Measurements from ENCODE around the gene MFGE8.

The MFGE8 gene

GRCh38 chr15:88898736-88899135 is 14.4 kb downstream of the MFGE8 start:
- DNase-seq (ENCODE audit: low read depth in 3 of 3): no peak

- peak; percentile 68 to 75 (median 75) for DNase-seq (ENCODE audit: low read depth in 3 of 3)
These were observed 15.6 kb downstream of the MFGE8 start for GRCh38 chr15:88897456-88898194.

GRCh38 chr15:88897142-88897455 is 16.1 kb downstream of the MFGE8 start:
- no peak for DNase-seq (ENCODE audit: low read depth in 3 of 3)

- DNase-seq (ENCODE audit: low read depth in 3 of 3): no peak
These were observed 16.7 kb downstream of the MFGE8 start for GRCh38 chr15:88896333-88897033.

- peak; percentile 44 to 55 (median 50) for DNase-seq (ENCODE audit: low read depth in 3 of 3)
These were observed 18.1 kb downstream of the MFGE8 start, which contains the start of gene HAPLN3 for GRCh38 chr15:88894819-88895767. TSS of gene HAPLN3 (minus strand) at chr15:88895544. CDS start at chr15:88887298, 8,246 bp downstream.

GRCh38 chr15:88894348-88894818 is 18.8 kb downstream of the MFGE8 start:
- peak; percentile 74 to 78 (median 77) for DNase-seq (ENCODE audit: low read depth in 3 of 3)

- DNase-seq (ENCODE audit: low read depth in 3 of 3): no peak
These were observed 21.5 kb downstream of the MFGE8 start for GRCh38 chr15:88891540-88892254.

- DNase-seq (ENCODE audit: low read depth in 3 of 3): no peak
These were observed 22.7 kb downstream of the MFGE8 start for GRCh38 chr15:88890495-88890894.

- DNase-seq (ENCODE audit: low read depth in 3 of 3): no peak
These were observed 24.5 kb downstream of the MFGE8 start for GRCh38 chr15:88888719-88889118.

GRCh38 chr15:88887068-88887580 is 26.1 kb downstream of the MFGE8 start:
- DNase-seq (ENCODE audit: low read depth in 3 of 3): no peak

- no peak for DNase-seq (ENCODE audit: low read depth in 3 of 3)
These were observed 30.4 kb downstream of the MFGE8 start for GRCh38 chr15:88882785-88883184.

GRCh38 chr15:88881775-88882174 is 31.4 kb downstream of the MFGE8 start:
- DNase-seq (ENCODE audit: low read depth in 3 of 3): no peak

- DNase-seq (ENCODE audit: low read depth in 3 of 3): no peak
These were observed 32.0 kb downstream of the MFGE8 start for GRCh38 chr15:88880944-88881740.

- DNase-seq (ENCODE audit: low read depth in 3 of 3): no peak
These were observed 34.4 kb downstream of the MFGE8 start for GRCh38 chr15:88878720-88879184.

- no peak for DNase-seq (ENCODE audit: low read depth in 3 of 3)
These were observed 35.3 kb downstream of the MFGE8 start for GRCh38 chr15:88877906-88878305.

- no peak for DNase-seq (ENCODE audit: low read depth in 3 of 3)
These were observed 35.8 kb downstream of the MFGE8 start for GRCh38 chr15:88877415-88877814.

GRCh38 chr15:88876573-88876972 is 36.6 kb downstream of the MFGE8 start:
- no peak for DNase-seq (ENCODE audit: low read depth in 3 of 3)

- no peak for DNase-seq (ENCODE audit: low read depth in 3 of 3)
These were observed 38.5 kb downstream of the MFGE8 start for GRCh38 chr15:88874684-88875083.

- no peak for DNase-seq (ENCODE audit: low read depth in 3 of 3)
These were observed 38.9 kb downstream of the MFGE8 start for GRCh38 chr15:88874275-88874674.

- no peak for DNase-seq (ENCODE audit: low read depth in 3 of 3)
These were observed 39.4 kb downstream of the MFGE8 start for GRCh38 chr15:88873786-88874185.

Measured in stimulated activated CD4-positive, alpha-beta T cell treated with anti-CD3 and anti-CD28 coated beads, TNF-alpha, amount 100 ng/mL, for 4 hours (primary cell).